GM19043 (cell line): ENCODE measurements around the gene BLACAT1.

ENCODE experiments used
- ATAC-seq: cut with Tn5 transposase; IDR thresholded peaks from one replicate; pipeline ENCODE4 v1.9.1; 2021; ENCODE audit warnings: low read depth; ENCODE audit not compliant: unreplicated experiment

BLACAT1 gene

GRCh38 chr1:205455581-205456382 is at the start of gene BLACAT1:
TSS of gene BLACAT1 (minus strand) at chr1:205456045.
- no peak for ATAC-seq

- ATAC-seq, result no peak
Measured at GRCh38 chr1:205505076-205505729, 49.4 kb upstream of the BLACAT1 start.

- no peak for ATAC-seq
Measured at GRCh38 chr1:205504311-205505075, 48.6 kb upstream of the BLACAT1 start, which contains the start of gene CDK18. TSS of gene CDK18 (plus strand) at chr1:205504669. CDS start at chr1:205523168, 18,499 bp downstream.

GRCh38 chr1:205502992-205503391 is 47.1 kb upstream of the BLACAT1 start:
- ATAC-seq, result no peak

GRCh38 chr1:205502111-205502810 is 46.4 kb upstream of the BLACAT1 start:
- no peak for ATAC-seq

GRCh38 chr1:205500240-205501233 is 44.7 kb upstream of the BLACAT1 start:
- ATAC-seq, result no peak

- no peak for ATAC-seq
Measured at GRCh38 chr1:205499789-205500188, 43.9 kb upstream of the BLACAT1 start.

- ATAC-seq, result no peak
Measured at GRCh38 chr1:205497351-205497750, 41.5 kb upstream of the BLACAT1 start.

- no peak for ATAC-seq
Measured at GRCh38 chr1:205496661-205497060, 40.8 kb upstream of the BLACAT1 start.

GRCh38 chr1:205495237-205495823 is 39.5 kb upstream of the BLACAT1 start:
- ATAC-seq, result no peak

GRCh38 chr1:205494115-205494514 is 38.3 kb upstream of the BLACAT1 start:
- ATAC-seq, result no peak

GRCh38 chr1:205493241-205494085 is 37.6 kb upstream of the BLACAT1 start:
- no peak for ATAC-seq

- ATAC-seq, result no peak
Measured at GRCh38 chr1:205492774-205493173, 36.9 kb upstream of the BLACAT1 start.

GRCh38 chr1:205492201-205492667 is 36.4 kb upstream of the BLACAT1 start:
- ATAC-seq, result no peak

- ATAC-seq, result no peak
Measured at GRCh38 chr1:205491794-205492193, 35.9 kb upstream of the BLACAT1 start.

- no peak for ATAC-seq
Measured at GRCh38 chr1:205488074-205488723, 32.4 kb upstream of the BLACAT1 start.

- no peak for ATAC-seq
Measured at GRCh38 chr1:205486258-205486657, 30.4 kb upstream of the BLACAT1 start.
